WTC11 (cell line): ENCODE measurements around the gene ZNF433. TPM values are rescaled to one million over a fixed set of nuclear protein-coding genes. Genes with fewer than 3 reads are reported as not detected.
A peak's percentile ranks its signal among the peaks of the same experiment; 100 is the strongest.

Source experiments
- ATAC-seq: fragments of 200-7000 bp; cut with Tn5 transposase; 2 replicates; pipeline ENCODE4 v1.10.0; 2021; ENCODE audit warnings: mild to moderate bottlenecking, moderate library complexity
- Bru-seq: library from RNA; stranded (reverse); fragments of 400-500 nt; gene quantifications from one replicate; lab custom pipeline; 2021; lab: Mats Ljungman, UMichigan
- CTCF ChIA-PET: fragments of 300-600 bp; sonication (Branson Sonifier 250); formaldehyde crosslinking; loops from one replicate; lab custom pipeline; 2021; ENCODE audit warnings: antibody characterized with exemption; lab: Charles Lee
- POLR2A ChIA-PET: fragments of 350-600 bp; sonication (Branson Sonifier 250); formaldehyde crosslinking; loops from one replicate; lab custom pipeline; 2021; ENCODE audit warnings: antibody characterized with exemption; lab: Charles Lee
- DNase-seq: peaks from one replicate; pipeline ENCODE4 v3.0.0; 2021; ENCODE audit warnings: low spot score
- H3K27ac Mint-ChIP-seq: 2 replicates; pipeline ENCODE4 v1.8.0; 2021; ENCODE audit warnings: mixed read lengths
- H3K27me3 Mint-ChIP-seq: 2 replicates; pipeline ENCODE4 v1.8.0; 2021; ENCODE audit warnings: low read depth, mild to moderate bottlenecking, moderate library complexity, mixed read lengths
- H3K36me3 Mint-ChIP-seq: 2 replicates; pipeline ENCODE4 v1.8.0; 2021; ENCODE audit warnings: mixed read lengths
- H3K4me1 Mint-ChIP-seq: 2 replicates; pipeline ENCODE4 v1.8.0; 2022; ENCODE audit warnings: mixed read lengths
- H3K4me3 Mint-ChIP-seq: 2 replicates; pipeline ENCODE4 v1.8.0; 2021; ENCODE audit warnings: mild to moderate bottlenecking, moderate library complexity, mixed read lengths
- H3K9me3 Mint-ChIP-seq: 2 replicates; pipeline ENCODE4 v1.8.0; 2021; ENCODE audit warnings: mixed read lengths
- CBFB ChIP-seq: sonication (generic); formaldehyde crosslinking; IDR thresholded peaks from 2 replicates; pipeline ENCODE4 v1.8.1; 2022; ENCODE audit warnings: mild to moderate bottlenecking, low read depth, missing genetic modification reagents
- CREM ChIP-seq: sonication (generic); formaldehyde crosslinking; IDR thresholded peaks from 2 replicates; pipeline ENCODE4 v1.8.1; 2022; ENCODE audit warnings: mild to moderate bottlenecking, missing genetic modification reagents, moderate library complexity
- CTCF ChIP-seq: fragments of 200-600 bp; IDR thresholded peaks from 2 replicates; pipeline ENCODE4 v1.8.0; 2022; ENCODE audit warnings: antibody characterized with exemption
- ESRRA ChIP-seq: sonication (generic); formaldehyde crosslinking; IDR thresholded peaks from 2 replicates; pipeline ENCODE4 v1.8.1; 2022; ENCODE audit warnings: mild to moderate bottlenecking, missing genetic modification reagents, borderline replicate concordance
- FOXP1 ChIP-seq: sonication (generic); formaldehyde crosslinking; IDR thresholded peaks from 2 replicates; pipeline ENCODE4 v1.8.0; 2022; ENCODE audit warnings: missing genetic modification reagents, mild to moderate bottlenecking, moderate library complexity, borderline replicate concordance
- GABPB1 ChIP-seq: sonication (generic); formaldehyde crosslinking; IDR thresholded peaks from 2 replicates; pipeline ENCODE4 v1.8.1; 2023; ENCODE audit warnings: mild to moderate bottlenecking, missing genetic modification reagents
- GRHL2 ChIP-seq: fragments of 250-450 bp; sonication (Bioruptor Pico); IDR thresholded peaks from 2 replicates; pipeline ENCODE4 v1.8.0; 2022; ENCODE audit warnings: mild to moderate bottlenecking, moderate library complexity; ENCODE audit not compliant: insufficient replicate concordance, severe bottlenecking
- HMGA2 ChIP-seq: fragments of 250-450 bp; sonication (Bioruptor Pico); IDR thresholded peaks from 2 replicates; pipeline ENCODE4 v1.4.0; 2021; ENCODE audit warnings: mild to moderate bottlenecking, moderate library complexity
- KAT7 ChIP-seq: sonication (generic); formaldehyde crosslinking; IDR thresholded peaks from 2 replicates; pipeline ENCODE4 v1.8.1; 2023; ENCODE audit warnings: missing genetic modification reagents, mild to moderate bottlenecking, borderline replicate concordance
- MXD4 ChIP-seq: fragments of 250-450 bp; sonication (Bioruptor Pico); IDR thresholded peaks from 2 replicates; pipeline ENCODE4 v1.8.0; 2021; ENCODE audit warnings: mild to moderate bottlenecking, moderate library complexity, borderline replicate concordance
- NFYB ChIP-seq: sonication (generic); formaldehyde crosslinking; conservative IDR thresholded peaks from 2 replicates; pipeline ENCODE4 v1.8.0; 2022; ENCODE audit warnings: low read depth, missing genetic modification reagents
- NR1H2 ChIP-seq: sonication (generic); formaldehyde crosslinking; IDR thresholded peaks from 2 replicates; pipeline ENCODE4 v1.9.0; 2021; ENCODE audit warnings: mild to moderate bottlenecking, moderate library complexity, missing genetic modification reagents
- OVOL2 ChIP-seq: fragments of 250-450 bp; sonication (Bioruptor Pico); IDR thresholded peaks from 2 replicates; pipeline ENCODE4 v1.9.0; 2021; ENCODE audit warnings: mild to moderate bottlenecking, borderline replicate concordance
- RORB ChIP-seq: fragments of 250-450 bp; sonication (Bioruptor Pico); IDR thresholded peaks from 2 replicates; pipeline ENCODE4 v1.9.0; 2021; ENCODE audit warnings: mild to moderate bottlenecking
- SP1 ChIP-seq: sonication (generic); formaldehyde crosslinking; conservative IDR thresholded peaks from 2 replicates; pipeline ENCODE4 v1.8.1; 2022; ENCODE audit warnings: missing genetic modification reagents
- STAT6 ChIP-seq: sonication (generic); formaldehyde crosslinking; conservative IDR thresholded peaks from 2 replicates; pipeline ENCODE4 v1.8.1; 2023; ENCODE audit warnings: mild to moderate bottlenecking, low read depth, missing genetic modification reagents, moderate library complexity
- TEAD4 ChIP-seq: sonication (generic); formaldehyde crosslinking; IDR thresholded peaks from 2 replicates; pipeline ENCODE4 v1.8.0; 2022; ENCODE audit warnings: mild to moderate bottlenecking, missing genetic modification reagents
- USF2 ChIP-seq: sonication (generic); formaldehyde crosslinking; IDR thresholded peaks from 2 replicates; pipeline ENCODE4 v1.8.1; 2023; ENCODE audit warnings: mild to moderate bottlenecking, missing genetic modification reagents, moderate library complexity
- ZNF121 ChIP-seq: sonication (generic); formaldehyde crosslinking; IDR thresholded peaks from 2 replicates; pipeline ENCODE4 v1.8.0; 2023; ENCODE audit warnings: missing genetic modification reagents
- ZNF138 ChIP-seq: sonication (generic); formaldehyde crosslinking; conservative IDR thresholded peaks from 2 replicates; pipeline ENCODE4 v1.8.1; 2022; ENCODE audit warnings: mild to moderate bottlenecking, moderate library complexity, missing genetic modification reagents
- ZNF232 ChIP-seq: sonication (generic); formaldehyde crosslinking; IDR thresholded peaks from 2 replicates; pipeline ENCODE4 v1.8.0; 2022; ENCODE audit warnings: mild to moderate bottlenecking, missing genetic modification reagents
- ZNF396 ChIP-seq: fragments of 250-450 bp; sonication (Bioruptor Pico); IDR thresholded peaks from 2 replicates; pipeline ENCODE4 v1.8.0; 2021; ENCODE audit warnings: mild to moderate bottlenecking, moderate library complexity, borderline replicate concordance
- ZNF512 ChIP-seq: sonication (generic); formaldehyde crosslinking; IDR thresholded peaks from 2 replicates; pipeline ENCODE4 v1.8.1; 2022; ENCODE audit warnings: missing genetic modification reagents, borderline replicate concordance
- long read RNA-seq, 3 experiments: library from RNA in 1 of 3; library from capped mRNA in 1 of 3; library from polyadenylated mRNA in 1 of 3; unstranded in 2 of 3; stranded (forward) in 1 of 3; transcript quantifications; one replicate each; pipeline ENCODE4 v2.0.0, GENCODE V29; 2021
- total RNA-seq: library from RNA; stranded (reverse); gene quantifications from 3 replicates; pipeline ENCODE4 v1.2.3, GENCODE V29; 2021
- TF ChIP-seq, protein P1 (sequence below): fragments of 250-450 bp; sonication (Bioruptor Pico); IDR thresholded peaks from 2 replicates; pipeline ENCODE4 v1.9.0; 2021; ENCODE audit warnings: mild to moderate bottlenecking
- TF ChIP-seq, protein P2 (sequence below): sonication (generic); formaldehyde crosslinking; IDR thresholded peaks from 2 replicates; pipeline ENCODE4 v1.8.1; 2023; ENCODE audit warnings: mild to moderate bottlenecking, moderate library complexity, missing genetic modification reagents
- TF ChIP-seq, protein P3 (sequence below): sonication (generic); formaldehyde crosslinking; conservative IDR thresholded peaks from 2 replicates; pipeline ENCODE4 v1.8.1; 2022; ENCODE audit warnings: mild to moderate bottlenecking, missing genetic modification reagents

ZNF433 gene
- total RNA-seq (2.9 TPM in 3 replicates), Bru-seq, nascent RNA (percentile 55 among the genes with signal in this experiment)
- long read RNA-seq, experiment 1, partial matches to known transcripts = 1 of 3 reads
- long read RNA-seq, experiment 1, other reads (novel, unspliced or antisense) = 0 of 3 reads
- long read RNA-seq, experiment 2, partial matches to known transcripts = 0 of 1 reads
- long read RNA-seq, experiment 2, other reads (novel, unspliced or antisense) = 0 of 1 reads
- long read RNA-seq, experiment 3 = 0 reads

DNA sequence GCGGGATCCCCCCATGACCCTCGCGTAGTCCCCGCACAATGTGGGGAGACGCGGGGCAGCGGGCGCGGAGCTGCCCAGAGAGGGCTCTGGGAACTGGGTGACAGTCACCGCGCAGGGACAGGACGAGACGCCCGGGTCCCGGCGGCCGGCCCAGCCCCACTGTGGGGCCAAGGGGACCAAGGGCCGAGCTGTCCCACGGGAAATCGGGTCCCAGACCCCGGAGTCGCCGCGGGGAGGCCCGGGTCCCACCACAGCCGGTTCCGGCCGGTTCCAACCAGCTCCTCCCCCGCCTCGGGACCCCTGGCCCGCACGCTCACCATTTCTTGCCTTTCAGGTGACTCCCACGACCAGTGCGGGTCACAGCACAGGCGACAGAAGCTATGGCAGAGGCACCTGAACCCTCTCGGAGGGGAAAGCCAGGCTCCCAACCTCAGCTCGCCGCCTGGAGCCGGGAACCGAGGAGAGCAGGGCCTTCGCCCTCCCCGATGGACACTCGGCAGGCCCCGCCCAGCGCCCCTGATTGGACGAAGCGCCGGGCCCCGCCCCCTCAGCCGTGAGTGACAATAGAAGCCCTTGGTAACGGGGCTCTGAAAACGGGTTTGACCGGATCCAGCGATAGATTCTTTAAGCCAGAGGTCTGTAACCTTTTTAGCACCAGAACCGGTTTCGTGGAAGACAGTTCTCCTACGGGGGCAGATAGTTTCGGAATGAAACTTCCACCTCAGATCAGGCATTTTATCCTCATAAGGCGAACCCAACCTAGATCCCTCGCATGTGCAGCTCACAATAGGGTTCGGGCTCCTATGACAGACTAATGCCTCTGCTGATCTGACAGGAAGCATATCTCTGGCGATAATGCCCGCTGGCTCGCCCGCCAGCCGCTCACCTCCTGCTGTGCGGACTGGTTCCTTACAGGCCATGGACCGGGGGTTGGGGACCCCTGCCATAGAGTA, at the start of gene ZNF433:
TSS of gene ZNF433 (minus strand) at position 460 of the 953 bp plus-strand sequence. CDS start at position 320, 140 bp downstream.
- peaks cover 26% of the 10 kb centered on the region for H3K4me1 Mint-ChIP-seq
- ATAC-seq = peak; percentile 98
- H3K4me3 Mint-ChIP-seq = peak within 1 kb of the TSS; percentile 83
- H3K27ac Mint-ChIP-seq = peak within 1 kb of the TSS; percentile 93
- peaks cover 32% of the 10 kb centered on the region for H3K27me3 Mint-ChIP-seq
- H3K36me3 Mint-ChIP-seq = peaks cover 21% of the 10 kb centered on the region
- DNase-seq = peak; percentile 99
- 0 out of 2 replicates have a peak, but pooled peaks cover under 1% of the 10 kb centered on the region for H3K9me3 Mint-ChIP-seq
- ChIA-PET CTCF (interaction anchor here (0.5 to 3.5 kb wide), 16 partner anchors 17 to 336 kb away, joined by 3 to 25 read pairs (median 6); partner anchors contain the start of genes ZNF20, ZNF491, ZNF763 and ZNF878), POLR2A (interaction anchor here (0.7 to 3.5 kb wide), 8 partner anchors 13 to 121 kb away, joined by 3 to 34 read pairs (median 3); partner anchors contain the start of genes ZNF20, ZNF625, ZNF700 and ZNF878)
- 0 out of 2 replicates have a peak, but pooled peaks have one; percentile 50 for TF ChIP-seq ZNF232 (CRISPR knock-in tag)
- no peak for TF ChIP-seq RORB (CRISPR knock-in tag)
- TF ChIP-seq, protein P1, sequence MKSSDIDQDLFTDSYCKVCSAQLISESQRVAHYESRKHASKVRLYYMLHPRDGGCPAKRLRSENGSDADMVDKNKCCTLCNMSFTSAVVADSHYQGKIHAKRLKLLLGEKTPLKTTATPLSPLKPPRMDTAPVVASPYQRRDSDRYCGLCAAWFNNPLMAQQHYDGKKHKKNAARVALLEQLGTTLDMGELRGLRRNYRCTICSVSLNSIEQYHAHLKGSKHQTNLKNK (CRISPR knock-in tag) = 0 out of 2 replicates have a peak, but pooled peaks have one; percentile 3
- TF ChIP-seq, protein P2, sequence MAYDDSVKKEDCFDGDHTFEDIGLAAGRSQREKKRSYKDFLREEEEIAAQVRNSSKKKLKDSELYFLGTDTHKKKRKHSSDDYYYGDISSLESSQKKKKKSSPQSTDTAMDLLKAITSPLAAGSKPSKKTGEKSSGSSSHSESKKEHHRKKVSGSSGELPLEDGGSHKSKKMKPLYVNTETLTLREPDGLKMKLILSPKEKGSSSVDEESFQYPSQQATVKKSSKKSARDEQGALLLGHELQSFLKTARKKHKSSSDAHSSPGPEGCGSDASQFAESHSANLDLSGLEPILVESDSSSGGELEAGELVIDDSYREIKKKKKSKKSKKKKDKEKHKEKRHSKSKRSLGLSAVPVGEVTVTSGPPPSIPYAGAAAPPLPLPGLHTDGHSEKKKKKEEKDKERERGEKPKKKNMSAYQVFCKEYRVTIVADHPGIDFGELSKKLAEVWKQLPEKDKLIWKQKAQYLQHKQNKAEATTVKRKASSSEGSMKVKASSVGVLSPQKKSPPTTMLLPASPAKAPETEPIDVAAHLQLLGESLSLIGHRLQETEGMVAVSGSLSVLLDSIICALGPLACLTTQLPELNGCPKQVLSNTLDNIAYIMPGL (CRISPR knock-in tag) = 0 out of 2 replicates have a peak, but pooled peaks have one; percentile 31
- no peak for TF ChIP-seq GRHL2 (CRISPR knock-in tag)
- TF ChIP-seq, protein P3, sequence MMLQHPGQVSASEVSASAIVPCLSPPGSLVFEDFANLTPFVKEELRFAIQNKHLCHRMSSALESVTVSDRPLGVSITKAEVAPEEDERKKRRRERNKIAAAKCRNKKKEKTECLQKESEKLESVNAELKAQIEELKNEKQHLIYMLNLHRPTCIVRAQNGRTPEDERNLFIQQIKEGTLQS = no peak
- no peak for TF ChIP-seq ZNF121 (CRISPR knock-in tag)
- no peak for TF ChIP-seq FOXP1 (CRISPR knock-in tag)
- TF ChIP-seq NR1H2 (CRISPR knock-in tag) = no peak
- no peak for TF ChIP-seq CBFB (CRISPR knock-in tag)
- no peak for TF ChIP-seq MXD4 (CRISPR knock-in tag)
- no peak for TF ChIP-seq KAT7 (CRISPR knock-in tag)
- no peak for TF ChIP-seq ZNF138
- TF ChIP-seq ZNF512 (CRISPR knock-in tag) = no peak
- no peak for TF ChIP-seq USF2 (CRISPR knock-in tag)
- no peak for TF ChIP-seq ESRRA (CRISPR knock-in tag)
- no peak for TF ChIP-seq ZNF396 (CRISPR knock-in tag)
- no peak for TF ChIP-seq HMGA2 (CRISPR knock-in tag)
- TF ChIP-seq TEAD4 = no peak
- peak; percentile 22; the same call in 1 of the 2 replicates for TF ChIP-seq GABPB1 (CRISPR knock-in tag)
- peak; percentile 76 for TF ChIP-seq SP1
- TF ChIP-seq CREM = 0 out of 2 replicates have a peak, but pooled peaks have one; percentile 15
- no peak for TF ChIP-seq CTCF
- TF ChIP-seq STAT6 = no peak
- no peak for TF ChIP-seq OVOL2 (CRISPR knock-in tag)
- TF ChIP-seq NFYB (CRISPR knock-in tag) = peak; percentile 79
